B cell (primary cell): ENCODE data around the gene FYN.

ENCODE experiments used
- EZH2 ChIP-seq: IDR thresholded peaks from 2 replicates; pipeline ENCODE4 v1.6.1; 2012; ENCODE audit warnings: borderline replicate concordance, low read depth, mild to moderate bottlenecking, moderate library complexity, low read length; ENCODE audit not compliant: insufficient read depth, poor library complexity, severe bottlenecking
- TF ChIP-seq, protein P1 (sequence below): fragments of 200-600 bp; IDR thresholded peaks from one replicate; pipeline ENCODE4 v1.8.0; 2022; ENCODE audit warnings: antibody characterized with exemption, mild to moderate bottlenecking

DNA sequence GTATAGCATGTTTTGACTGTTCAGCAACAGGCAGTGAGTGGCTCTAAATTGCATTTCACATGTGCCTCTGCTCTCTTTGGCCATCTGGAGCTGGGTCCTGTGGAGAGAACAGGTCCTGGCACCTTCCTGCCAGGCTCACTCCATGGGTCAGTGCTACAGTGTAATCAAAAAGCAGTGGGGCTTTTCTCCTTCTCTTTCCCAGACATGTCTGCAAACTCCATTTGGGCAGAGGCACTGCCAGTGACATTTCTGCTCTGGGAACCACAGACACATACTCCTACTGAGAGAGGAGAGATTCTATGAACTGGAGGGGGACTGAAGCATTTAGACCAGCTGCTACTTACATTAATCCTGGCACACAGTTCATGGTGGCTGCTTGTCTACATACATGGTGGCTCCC, 199.3 kb downstream of the FYN start:
- TF ChIP-seq, protein P1, sequence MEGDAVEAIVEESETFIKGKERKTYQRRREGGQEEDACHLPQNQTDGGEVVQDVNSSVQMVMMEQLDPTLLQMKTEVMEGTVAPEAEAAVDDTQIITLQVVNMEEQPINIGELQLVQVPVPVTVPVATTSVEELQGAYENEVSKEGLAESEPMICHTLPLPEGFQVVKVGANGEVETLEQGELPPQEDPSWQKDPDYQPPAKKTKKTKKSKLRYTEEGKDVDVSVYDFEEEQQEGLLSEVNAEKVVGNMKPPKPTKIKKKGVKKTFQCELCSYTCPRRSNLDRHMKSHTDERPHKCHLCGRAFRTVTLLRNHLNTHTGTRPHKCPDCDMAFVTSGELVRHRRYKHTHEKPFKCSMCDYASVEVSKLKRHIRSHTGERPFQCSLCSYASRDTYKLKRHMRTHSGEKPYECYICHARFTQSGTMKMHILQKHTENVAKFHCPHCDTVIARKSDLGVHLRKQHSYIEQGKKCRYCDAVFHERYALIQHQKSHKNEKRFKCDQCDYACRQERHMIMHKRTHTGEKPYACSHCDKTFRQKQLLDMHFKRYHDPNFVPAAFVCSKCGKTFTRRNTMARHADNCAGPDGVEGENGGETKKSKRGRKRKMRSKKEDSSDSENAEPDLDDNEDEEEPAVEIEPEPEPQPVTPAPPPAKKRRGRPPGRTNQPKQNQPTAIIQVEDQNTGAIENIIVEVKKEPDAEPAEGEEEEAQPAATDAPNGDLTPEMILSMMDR, result no peak
- no peak for TF ChIP-seq EZH2
